Large intestine (tissue), 3 donors: ENCODE data around the gene ITIH4. TPM values are rescaled to one million over a fixed set of nuclear protein-coding genes. Genes with fewer than 3 reads are reported as not detected.
A peak's percentile ranks its signal among the peaks of the same experiment; 100 is the strongest.

Source experiments
- DNase-seq, 2 donors: peaks; one replicate each; pipeline versions ENCODE4 v3.0.0 to v3.0.0-alpha.2; 2013
- H3K27ac ChIP-seq: one replicate; pipeline ENCODE4 v1.5.1; 2013; ENCODE audit warnings: low read length
- H3K27me3 ChIP-seq: 2 replicates; pipeline ENCODE4 v1.6.1; 2013; ENCODE audit warnings: low read length; ENCODE audit not compliant: control insufficient read depth, insufficient read depth
- H3K36me3 ChIP-seq: 2 replicates; pipeline ENCODE4 v1.6.1; 2013; ENCODE audit warnings: low read length; ENCODE audit not compliant: control insufficient read depth, insufficient read depth
- H3K4me1 ChIP-seq: one replicate; pipeline ENCODE4 v1.6.1; 2013; ENCODE audit warnings: low read length; ENCODE audit not compliant: control insufficient read depth, insufficient read depth
- H3K4me3 ChIP-seq: one replicate; pipeline ENCODE4 v1.5.1; 2013; ENCODE audit warnings: low read length
- H3K9me3 ChIP-seq: one replicate; pipeline ENCODE4 v1.6.1; 2013; ENCODE audit warnings: mild to moderate bottlenecking, low read depth, low read length, moderate library complexity; ENCODE audit not compliant: control insufficient read depth
- WGBS: methylation state at CpG from one replicate; pipeline ENCODE4 v1.1.5; 2013; ENCODE audit warnings: low lambda C conversion rate; ENCODE audit not compliant: insufficient coverage; 5-methylcytosine and 5-hydroxymethylcytosine counted together
- polyA plus RNA-seq: library from polyadenylated mRNA; unstranded; fragments of 120-200 nt; gene quantifications from one replicate; pipeline ENCODE4 v1.2.1, GENCODE V29; 2013

Gene ITIH4
- polyA plus RNA-seq, 1 donor = 4.3 TPM

DNA sequence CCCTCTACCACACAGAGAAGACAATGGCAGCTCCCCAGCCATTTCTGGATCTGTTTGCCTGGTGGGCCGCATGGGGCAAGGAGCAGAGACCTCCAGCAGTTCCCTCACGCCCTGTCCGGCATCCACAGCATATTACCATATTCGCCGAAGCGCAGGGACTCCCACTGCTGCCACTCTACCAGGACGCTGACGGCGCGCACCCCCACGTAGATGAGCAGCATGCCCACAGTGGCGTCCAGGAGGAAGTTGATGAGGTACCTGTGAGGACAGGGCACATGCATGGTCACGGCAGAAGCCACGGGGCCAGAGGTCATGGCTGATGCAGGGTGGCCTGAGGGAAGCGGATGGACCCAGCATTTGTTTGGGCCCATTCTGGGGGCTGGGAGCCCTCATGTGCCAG is 19.2 kb upstream of the ITIH4 start:
- Histone ChIP-seq H3K4me3 (no peak overlapping the region), H3K27me3 (no peaks in the 10 kb centered on the region), H3K9me3 (no peaks in the 10 kb centered on the region), H3K36me3 (peaks cover 35% of the 10 kb centered on the region), H3K4me1 (no peaks in the 10 kb centered on the region), H3K27ac (no peak overlapping the region)
- no CpG with 5 or more reads among the region's 15 CpGs for WGBS
- DNase-seq = no peak

DNA sequence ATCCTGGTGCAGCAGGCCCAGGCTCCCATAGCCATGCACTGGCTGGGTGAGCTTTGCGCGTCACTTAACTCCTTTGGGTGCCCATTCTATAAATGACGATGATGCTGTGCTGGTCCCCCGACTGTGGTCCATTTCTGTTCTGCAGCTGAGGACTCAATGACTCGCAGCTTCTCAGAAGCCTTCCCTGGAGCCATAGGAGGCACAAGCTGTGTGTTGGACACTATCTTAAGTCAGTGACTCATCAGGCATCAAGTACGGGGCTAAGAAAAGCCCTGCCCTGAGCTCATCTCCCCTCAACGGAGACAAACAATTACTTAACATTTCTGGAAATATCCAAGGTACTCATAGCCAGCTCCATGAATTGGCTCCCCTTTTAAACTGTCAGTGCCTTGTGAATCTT is 18.1 kb upstream of the ITIH4 start:
- H3K4me1 ChIP-seq = no peaks in the 10 kb centered on the region
- no peak overlapping the region for H3K27ac ChIP-seq
- DNase-seq = no peak
- no peaks in the 10 kb centered on the region for H3K9me3 ChIP-seq
- H3K27me3 ChIP-seq = no peaks in the 10 kb centered on the region
- H3K36me3 ChIP-seq = peaks cover 35% of the 10 kb centered on the region
- no CpG with 5 or more reads among the region's 7 CpGs for WGBS
- no peak overlapping the region for H3K4me3 ChIP-seq

DNA sequence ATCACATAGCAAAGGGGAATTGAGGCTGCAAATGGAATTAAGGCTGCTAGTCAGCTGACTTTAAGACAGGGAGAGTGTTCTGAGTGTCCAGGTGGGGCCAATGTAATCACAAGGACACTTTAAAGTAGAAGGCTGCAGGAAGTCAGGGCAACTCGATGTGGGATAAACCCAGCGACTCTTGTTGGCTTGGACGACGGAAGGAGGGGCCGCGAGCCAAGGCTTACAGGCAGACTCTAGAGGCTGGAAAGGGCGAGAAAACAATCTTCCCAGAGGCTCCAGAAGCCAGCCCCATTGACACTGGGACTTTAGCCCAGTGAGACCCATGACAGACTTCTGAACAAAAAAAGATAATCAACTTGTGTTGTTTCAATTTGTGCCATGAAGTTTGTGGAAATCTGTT is 17.3 kb upstream of the ITIH4 start:
- H3K4me1 ChIP-seq = no peaks in the 10 kb centered on the region
- no peaks in the 10 kb centered on the region for H3K27me3 ChIP-seq
- H3K4me3 ChIP-seq = no peak overlapping the region
- H3K9me3 ChIP-seq = no peaks in the 10 kb centered on the region
- no CpG with 5 or more reads among the region's 7 CpGs for WGBS
- H3K36me3 ChIP-seq = peaks cover 37% of the 10 kb centered on the region
- no peak for DNase-seq
- H3K27ac ChIP-seq = no peak overlapping the region

DNA sequence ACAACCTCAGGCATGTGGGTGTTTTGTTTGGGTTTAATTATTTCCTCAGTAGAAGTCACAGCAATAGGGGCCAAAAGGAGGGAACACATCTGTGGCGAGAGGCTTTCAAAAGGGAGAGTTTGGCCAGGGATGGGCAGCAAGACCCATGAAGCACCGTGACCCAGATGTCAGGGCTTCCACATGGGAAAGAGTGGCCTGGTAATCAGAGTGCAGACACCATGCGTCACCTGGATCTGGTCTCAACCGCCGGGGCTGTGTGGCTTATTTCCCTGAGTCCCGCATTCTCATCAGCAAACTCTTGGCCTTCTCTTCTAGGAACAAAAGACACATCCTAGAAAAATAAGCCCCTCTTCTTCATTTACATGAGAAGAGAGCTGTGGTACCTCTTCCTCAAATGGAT is 16.8 kb upstream of the ITIH4 start:
- WGBS = no CpG with 5 or more reads among the region's 6 CpGs
- no peak overlapping the region for H3K27ac ChIP-seq
- no peaks in the 10 kb centered on the region for H3K9me3 ChIP-seq
- no peak overlapping the region for H3K4me3 ChIP-seq
- no peaks in the 10 kb centered on the region for H3K4me1 ChIP-seq
- DNase-seq = no peak
- H3K27me3 ChIP-seq = no peaks in the 10 kb centered on the region
- peaks cover 38% of the 10 kb centered on the region for H3K36me3 ChIP-seq

DNA sequence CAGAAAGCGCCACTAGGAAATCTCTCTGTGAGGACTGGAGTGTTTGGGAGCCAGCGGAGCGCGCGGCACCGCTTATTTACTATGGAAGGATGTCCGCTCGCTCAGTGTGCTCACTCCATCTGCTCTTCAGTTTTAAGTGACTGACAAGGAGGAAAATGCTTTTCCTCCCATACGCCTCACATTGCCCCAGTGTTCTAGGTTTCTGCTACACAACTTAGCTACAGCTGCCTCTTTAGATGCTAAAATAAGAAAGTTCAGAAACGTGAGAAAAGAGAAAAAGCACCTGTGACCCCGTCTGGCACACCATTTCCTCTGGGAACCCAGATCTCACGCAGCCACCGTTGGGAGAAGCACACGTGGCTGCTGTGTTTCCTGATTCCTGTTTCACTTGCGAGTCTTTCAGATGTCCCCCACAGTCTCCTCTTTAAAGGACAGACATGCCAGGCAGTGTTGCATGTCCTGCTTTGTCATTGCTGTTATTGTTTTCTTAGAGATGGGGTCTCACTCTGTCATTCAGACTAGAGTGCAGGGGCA is 16.0 kb upstream of the ITIH4 start:
- no peaks in the 10 kb centered on the region for H3K9me3 ChIP-seq
- no peaks in the 10 kb centered on the region for H3K27me3 ChIP-seq
- H3K4me1 ChIP-seq = no peaks in the 10 kb centered on the region
- no peak for DNase-seq
- no peak overlapping the region for H3K27ac ChIP-seq
- peaks cover 35% of the 10 kb centered on the region for H3K36me3 ChIP-seq
- no CpG with 5 or more reads among the region's 15 CpGs for WGBS
- H3K4me3 ChIP-seq = no peak overlapping the region

DNA sequence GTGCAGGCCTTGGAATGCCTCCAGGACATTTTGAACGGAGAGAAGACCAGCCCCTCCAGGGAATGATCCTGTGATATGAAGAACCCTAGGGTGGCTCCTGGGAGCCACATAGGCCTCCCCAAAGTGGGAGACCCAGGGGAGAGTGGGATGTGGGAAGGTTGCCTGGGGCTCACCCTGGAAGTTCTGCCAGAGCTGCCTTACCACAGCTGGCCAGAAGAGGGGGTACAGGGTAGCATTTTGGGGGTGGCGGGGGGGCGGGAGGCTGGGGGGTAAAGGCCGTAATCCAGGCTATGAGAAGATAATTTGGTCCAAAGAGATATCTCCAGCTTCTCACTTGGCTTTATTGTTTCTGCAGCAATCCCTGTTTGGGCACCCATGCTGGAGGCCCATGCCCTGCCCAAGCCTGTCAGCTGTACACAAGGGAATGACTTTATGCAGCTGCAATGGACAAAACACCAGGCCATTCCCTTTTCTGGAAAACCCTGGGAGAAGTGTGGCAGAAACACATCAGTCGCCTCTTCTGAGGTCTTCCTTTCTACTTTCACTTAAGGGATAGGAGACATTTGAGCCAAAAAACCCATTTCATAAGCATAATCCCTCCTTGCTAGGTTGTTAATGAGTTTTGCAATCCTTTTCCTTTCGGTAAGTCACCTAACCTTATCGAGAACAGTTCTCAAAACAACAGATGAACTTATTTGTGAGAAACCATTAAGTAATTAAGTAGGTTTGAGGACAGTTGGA is 15.4 kb upstream of the ITIH4 start:
- Histone ChIP-seq H3K27ac (no peak overlapping the region), H3K36me3 (peaks cover 31% of the 10 kb centered on the region), H3K4me3 (no peak overlapping the region), H3K27me3 (no peaks in the 10 kb centered on the region), H3K4me1 (no peaks in the 10 kb centered on the region), H3K9me3 (no peaks in the 10 kb centered on the region)
- no peak for DNase-seq
- WGBS = no CpG with 5 or more reads among the region's 7 CpGs

DNA sequence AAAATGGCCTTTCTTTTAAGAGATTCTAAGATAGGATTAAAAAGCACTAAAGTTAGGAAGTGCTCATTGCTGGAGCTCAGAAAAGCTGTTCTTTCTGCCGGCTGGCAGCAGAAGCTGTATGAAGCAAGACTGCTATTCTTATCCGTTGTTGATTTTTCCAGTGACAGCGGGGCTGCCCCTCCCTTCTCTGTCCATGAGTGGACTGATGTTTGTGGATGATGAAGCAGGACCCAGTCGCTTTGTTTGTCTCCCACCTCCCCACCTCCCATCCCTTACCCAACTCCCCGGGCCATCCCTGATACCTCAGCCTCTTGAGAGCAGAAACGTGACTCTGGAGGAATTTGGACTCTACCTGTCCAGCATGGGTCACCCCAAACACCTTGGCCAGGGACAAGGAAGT is 14.7 kb upstream of the ITIH4 start:
- peaks cover 31% of the 10 kb centered on the region for H3K36me3 ChIP-seq
- DNase-seq = peak in 1 of 2 donors; percentile 22
- no CpG with 5 or more reads among the region's 6 CpGs for WGBS
- no peak overlapping the region for H3K27ac ChIP-seq
- no peaks in the 10 kb centered on the region for H3K27me3 ChIP-seq
- H3K4me3 ChIP-seq = no peak overlapping the region
- H3K9me3 ChIP-seq = no peaks in the 10 kb centered on the region
- H3K4me1 ChIP-seq = no peaks in the 10 kb centered on the region

DNA sequence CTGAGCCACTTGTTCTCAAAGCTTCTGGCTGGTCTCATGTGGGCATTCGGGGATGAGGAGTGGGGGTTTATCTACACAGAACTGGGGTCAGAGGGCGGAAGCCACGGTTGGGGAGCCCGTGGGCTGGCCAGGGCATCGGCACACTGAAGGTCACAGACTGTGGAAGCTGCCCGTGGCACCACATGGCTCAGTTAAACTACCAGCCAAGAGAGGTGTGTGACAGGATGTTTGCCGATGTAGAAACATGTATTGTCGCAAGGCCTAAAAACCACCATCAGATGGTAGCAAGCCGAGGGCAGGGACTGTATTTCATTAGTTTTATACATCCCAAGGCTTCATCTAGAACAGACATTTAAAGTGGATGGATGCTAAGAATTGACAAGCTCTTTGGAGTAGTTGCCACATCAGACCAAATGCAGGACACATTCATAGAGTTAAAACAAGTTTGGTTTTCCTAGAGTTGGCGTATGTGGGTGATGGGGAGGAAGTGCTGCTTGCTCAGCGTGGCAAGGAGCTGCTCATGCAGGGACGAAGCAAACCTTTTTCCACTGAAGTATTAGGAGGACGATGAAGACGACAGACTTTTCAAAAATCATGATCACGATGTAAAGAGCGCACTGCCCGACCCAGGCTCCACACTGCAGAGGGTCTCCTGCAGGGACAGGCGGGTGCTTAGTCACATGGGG is 14.0 kb upstream of the ITIH4 start:
- no peaks in the 10 kb centered on the region for H3K4me1 ChIP-seq
- WGBS = no CpG with 5 or more reads among the region's 18 CpGs
- H3K9me3 ChIP-seq = no peaks in the 10 kb centered on the region
- H3K36me3 ChIP-seq = peaks cover 27% of the 10 kb centered on the region
- no peak overlapping the region for H3K27ac ChIP-seq
- DNase-seq = no peak
- no peaks in the 10 kb centered on the region for H3K27me3 ChIP-seq
- no peak overlapping the region for H3K4me3 ChIP-seq

DNA sequence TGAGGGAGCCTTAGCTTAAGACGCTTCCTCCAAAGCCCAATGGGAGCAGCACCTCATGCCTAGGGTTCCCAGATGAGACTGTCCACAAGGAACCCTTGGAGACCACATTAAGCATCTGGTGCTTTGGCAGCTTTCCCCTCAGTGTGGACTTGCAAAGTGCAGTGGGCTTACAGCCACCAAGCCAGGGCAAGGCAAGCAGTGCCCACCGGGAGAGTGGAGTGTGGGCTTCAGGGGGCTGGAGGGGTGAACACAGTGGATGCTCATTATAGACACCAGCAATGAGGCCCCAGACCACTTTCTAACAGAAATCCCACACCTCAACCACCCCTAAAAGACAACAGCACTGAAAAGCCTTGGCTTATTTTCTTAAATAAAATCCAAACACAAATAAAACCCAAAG is 13.4 kb upstream of the ITIH4 start:
- H3K4me3 ChIP-seq = no peak overlapping the region
- DNase-seq = no peak
- whole genome bisulfite sequencing = no CpG with 5 or more reads among the region's 2 CpGs
- peaks cover 26% of the 10 kb centered on the region for H3K36me3 ChIP-seq
- H3K27me3 ChIP-seq = no peaks in the 10 kb centered on the region
- no peaks in the 10 kb centered on the region for H3K9me3 ChIP-seq
- no peak overlapping the region for H3K27ac ChIP-seq
- H3K4me1 ChIP-seq = no peaks in the 10 kb centered on the region

DNA sequence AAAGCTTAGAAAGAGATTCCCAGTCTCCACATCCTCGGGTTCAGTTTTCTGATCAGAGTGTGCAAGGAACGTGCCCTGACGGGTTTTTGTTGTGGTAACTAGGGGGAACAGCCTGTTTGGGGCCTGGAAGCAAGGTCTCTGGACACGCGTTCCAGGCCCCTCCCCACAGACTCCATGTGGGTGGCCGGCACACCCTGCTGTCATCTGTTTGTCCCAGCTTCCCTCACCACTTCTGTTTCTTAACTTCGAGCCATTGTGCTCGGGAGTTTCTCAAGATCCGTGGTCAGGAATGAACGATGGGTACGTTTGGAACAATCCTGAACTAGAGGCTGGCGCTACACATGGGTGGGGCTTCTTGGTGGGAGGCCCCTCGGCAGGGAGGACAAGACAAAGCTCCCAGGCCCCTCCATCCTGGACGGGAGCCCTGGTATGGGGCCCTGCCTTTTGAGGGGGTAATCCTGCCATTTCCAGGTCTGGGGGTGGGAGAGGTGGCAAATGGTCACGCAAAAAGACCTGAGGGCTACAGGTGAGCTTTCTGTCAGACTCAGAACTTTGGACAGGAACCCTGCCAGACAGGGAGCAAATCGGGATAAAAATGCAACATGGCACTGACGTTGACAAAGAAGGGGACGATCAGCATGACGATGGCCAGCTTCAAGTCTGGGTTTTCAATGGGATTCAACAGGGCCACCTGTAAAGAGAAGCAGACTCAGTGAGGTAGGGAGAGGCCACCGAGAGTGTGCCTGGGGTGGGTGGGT is 12.8 kb upstream of the ITIH4 start:
- 88% methylated on average over 3 of the region's 20 CpGs for WGBS
- no peaks in the 10 kb centered on the region for H3K4me1 ChIP-seq

More for the DNA sequence above, 12.8 kb upstream of the ITIH4 start:
- no peak overlapping the region for H3K4me3 ChIP-seq
- H3K27me3 ChIP-seq = no peaks in the 10 kb centered on the region
- peaks cover 21% of the 10 kb centered on the region for H3K36me3 ChIP-seq
- DNase-seq = no peak
- no peak overlapping the region for H3K27ac ChIP-seq
- H3K9me3 ChIP-seq = no peaks in the 10 kb centered on the region
